ENCODE measurements around the gene ABHD17C.
A peak's percentile ranks its signal among the peaks of the same experiment; 100 is the strongest.

The ABHD17C gene

DNA sequence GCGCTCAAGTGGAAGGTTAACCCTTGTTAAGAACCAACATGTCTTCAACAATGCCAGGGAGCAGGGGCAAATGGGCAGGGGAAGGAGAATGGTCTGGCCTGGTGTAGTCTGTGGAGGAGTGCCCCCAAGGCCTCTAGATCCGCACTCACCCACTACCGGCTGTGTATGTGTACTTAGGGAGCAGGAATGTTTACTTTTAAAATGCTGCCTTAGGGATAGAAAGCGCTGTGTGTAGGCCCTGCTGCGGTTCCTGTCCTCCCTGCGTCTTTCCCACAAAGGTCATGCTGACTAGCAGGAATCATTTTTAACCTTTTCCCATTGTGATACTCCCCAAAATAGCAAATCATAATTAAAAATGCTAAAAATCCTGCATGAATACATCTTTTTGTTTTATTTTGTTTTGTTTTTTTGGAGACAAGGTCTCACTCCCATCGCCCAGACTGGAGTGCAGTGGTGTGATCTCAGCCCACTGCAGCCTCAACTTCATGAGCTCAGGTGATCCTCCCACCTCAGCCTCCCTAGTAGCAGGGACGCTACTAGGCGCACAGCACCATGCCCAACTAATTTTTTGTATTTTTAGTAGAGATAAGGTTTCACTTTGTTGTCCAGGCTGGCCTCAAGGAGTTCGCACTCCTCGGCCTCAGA is 48.2 kb downstream of the ABHD17C start:
- DNase-seq (ENCODE audit: low spot score in 2 of 2) (no peak), ATAC-seq (replicated peaks; ENCODE audit: extremely low read depth, poor library complexity, severe bottlenecking) (no peak)
- Mint-ChIP-seq H3K27me3 (no peaks in the 10 kb centered on the region), H3K4me3 (no peak overlapping the region), H3K27ac (ENCODE audit: low read depth) (no peak overlapping the region), H3K36me3 (ENCODE audit: insufficient read depth) (no peaks in the 10 kb centered on the region), H3K9me3 (peaks cover 6% of the 10 kb centered on the region), H3K4me1 (no peaks in the 10 kb centered on the region)

DNA sequence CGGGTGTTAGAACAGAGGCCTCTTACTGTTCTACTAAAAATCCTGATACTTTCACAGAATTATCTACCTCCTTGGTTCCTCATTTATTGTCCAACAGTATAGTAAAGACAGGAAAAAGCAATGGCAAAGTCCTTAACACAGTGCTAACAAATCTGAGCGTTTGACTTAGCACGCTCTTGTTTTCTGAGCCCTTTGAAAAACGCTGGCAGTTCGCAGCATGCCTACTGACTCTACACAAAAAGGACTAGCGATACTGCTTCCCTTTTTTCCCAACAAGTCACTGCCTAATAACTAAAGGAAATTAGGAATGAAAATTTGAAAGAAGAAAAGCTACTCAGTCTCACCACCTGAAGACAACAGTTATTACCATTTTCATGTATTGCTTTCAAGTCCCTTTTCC is 49.3 kb downstream of the ABHD17C start:
- DNase-seq (ENCODE audit: low spot score in 2 of 2), result no peak
- H3K36me3 Mint-ChIP-seq (ENCODE audit: insufficient read depth), result no peaks in the 10 kb centered on the region
- no peak for ATAC-seq (replicated peaks; ENCODE audit: extremely low read depth, poor library complexity, severe bottlenecking)
- H3K4me3 Mint-ChIP-seq, result no peak overlapping the region
- H3K4me1 Mint-ChIP-seq, result no peaks in the 10 kb centered on the region
- H3K9me3 Mint-ChIP-seq, result peaks cover 6% of the 10 kb centered on the region
- no peak overlapping the region for H3K27ac Mint-ChIP-seq (ENCODE audit: low read depth)
- H3K27me3 Mint-ChIP-seq, result no peaks in the 10 kb centered on the region

DNA sequence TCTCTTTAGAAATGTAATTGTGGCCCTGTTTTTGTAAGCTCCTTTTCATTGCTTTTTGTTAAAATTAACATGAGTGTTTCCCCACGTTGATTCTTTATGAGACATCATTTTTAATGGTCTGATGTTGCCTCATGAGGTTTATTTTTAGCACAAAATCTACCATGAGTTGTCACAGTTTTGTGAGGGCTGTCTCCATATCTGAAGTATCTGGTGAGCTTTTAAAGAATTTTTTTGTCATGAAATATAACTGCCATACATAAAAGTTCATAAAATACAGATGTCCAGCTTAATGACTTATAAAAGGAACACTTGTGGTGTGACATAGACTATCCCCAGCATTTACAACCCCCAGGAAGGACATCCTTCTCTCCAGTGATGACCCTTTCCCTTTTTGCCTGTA is 49.7 kb downstream of the ABHD17C start:
- H3K36me3 Mint-ChIP-seq (ENCODE audit: insufficient read depth), result no peaks in the 10 kb centered on the region
- DNase-seq (ENCODE audit: low spot score in 2 of 2), result no peak
- H3K4me3 Mint-ChIP-seq, result no peak overlapping the region
- H3K9me3 Mint-ChIP-seq, result peaks cover 6% of the 10 kb centered on the region
- no peak for ATAC-seq (replicated peaks; ENCODE audit: extremely low read depth, poor library complexity, severe bottlenecking)
- no peak overlapping the region for H3K27ac Mint-ChIP-seq (ENCODE audit: low read depth)
- no peaks in the 10 kb centered on the region for H3K4me1 Mint-ChIP-seq
- H3K27me3 Mint-ChIP-seq, result no peaks in the 10 kb centered on the region

DNA sequence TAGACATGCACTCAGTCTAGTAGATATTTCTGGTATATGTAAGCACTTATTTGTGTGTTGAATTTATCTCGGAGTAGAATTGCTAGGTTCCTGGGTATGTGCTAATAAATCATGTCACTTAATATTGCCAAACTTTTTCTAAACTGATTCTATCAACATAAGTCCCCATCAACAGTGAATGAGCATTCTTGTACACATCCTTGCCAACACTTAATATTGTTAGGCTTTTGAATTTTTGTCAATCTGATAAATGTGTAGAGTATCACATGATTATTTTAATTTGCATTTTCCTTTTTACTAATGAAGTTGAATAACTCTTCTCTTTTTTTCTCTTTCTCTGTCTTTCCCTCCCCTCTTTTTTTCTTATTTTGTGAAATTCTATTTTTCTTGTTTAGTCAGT is 50.8 kb downstream of the ABHD17C start:
- H3K4me1 Mint-ChIP-seq, result no peaks in the 10 kb centered on the region
- no peaks in the 10 kb centered on the region for H3K36me3 Mint-ChIP-seq (ENCODE audit: insufficient read depth)
- no peak overlapping the region for H3K4me3 Mint-ChIP-seq
- H3K27me3 Mint-ChIP-seq, result no peaks in the 10 kb centered on the region
- DNase-seq (ENCODE audit: low spot score in 2 of 2) (no peak), ATAC-seq (replicated peaks; ENCODE audit: extremely low read depth, poor library complexity, severe bottlenecking) (no peak)
- H3K9me3 Mint-ChIP-seq, result peaks cover 6% of the 10 kb centered on the region
- no peak overlapping the region for H3K27ac Mint-ChIP-seq (ENCODE audit: low read depth)

DNA sequence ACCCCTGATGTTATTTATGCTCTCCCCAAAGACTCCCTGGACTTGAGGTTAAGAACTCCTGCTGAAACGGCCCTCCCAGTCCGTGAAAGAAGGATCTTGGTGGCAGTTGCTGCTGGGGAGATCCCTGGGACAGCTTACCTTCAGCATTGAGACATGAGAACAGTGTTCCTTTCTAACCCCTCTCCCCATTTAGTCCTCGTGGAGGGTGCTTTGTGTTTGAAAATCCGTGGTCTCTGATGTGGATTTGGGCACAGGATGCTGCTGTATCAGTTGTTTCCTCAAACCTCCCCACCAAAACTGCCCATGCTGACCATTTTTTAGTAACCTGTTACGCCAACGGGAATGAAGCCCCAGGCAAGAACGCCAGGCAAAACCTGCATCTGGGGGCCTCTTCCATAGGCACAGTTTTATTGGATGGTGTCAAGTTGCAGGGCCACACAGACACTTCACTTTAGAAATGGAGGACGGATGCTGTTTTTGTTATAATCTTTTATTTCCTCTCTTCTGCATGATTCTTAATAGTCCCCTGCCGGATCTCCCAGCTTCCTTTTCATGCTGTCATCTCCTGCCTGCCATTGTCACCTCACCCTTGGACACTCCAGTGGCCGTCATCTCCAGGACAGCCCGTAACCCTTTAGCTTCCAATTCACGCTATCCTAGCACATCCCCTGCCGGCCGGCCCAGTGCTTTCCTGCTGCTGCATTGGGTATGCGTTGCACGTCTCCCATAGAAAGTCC is 52.4 kb downstream of the ABHD17C start:
- peaks cover 6% of the 10 kb centered on the region for H3K9me3 Mint-ChIP-seq
- H3K4me3 Mint-ChIP-seq, result no peak overlapping the region
- no peaks in the 10 kb centered on the region for H3K36me3 Mint-ChIP-seq (ENCODE audit: insufficient read depth)
- H3K4me1 Mint-ChIP-seq, result no peaks in the 10 kb centered on the region
- H3K27ac Mint-ChIP-seq (ENCODE audit: low read depth), result no peak overlapping the region
- no peak for ATAC-seq (replicated peaks; ENCODE audit: extremely low read depth, poor library complexity, severe bottlenecking)
- no peak for DNase-seq (ENCODE audit: low spot score in 2 of 2)
- no peaks in the 10 kb centered on the region for H3K27me3 Mint-ChIP-seq

DNA sequence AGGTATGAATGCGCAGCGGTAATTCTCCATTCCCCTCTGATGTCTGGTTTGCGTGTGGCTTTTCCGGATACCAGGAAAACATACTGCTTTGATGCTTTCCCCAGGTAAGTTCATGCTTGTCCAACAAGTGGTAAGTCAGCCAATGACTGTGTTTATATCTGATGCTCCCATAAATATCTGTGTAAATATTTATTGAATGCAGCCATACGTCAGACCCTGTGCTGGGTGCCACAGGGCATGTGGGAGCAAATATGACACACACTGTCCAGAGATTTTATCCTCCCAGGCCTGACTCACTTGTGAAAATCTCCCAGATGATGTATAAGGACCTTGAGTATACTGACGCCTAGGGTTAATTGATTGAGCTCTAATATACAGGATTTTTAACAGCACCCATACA is 54.5 kb downstream of the ABHD17C start:
- Mint-ChIP-seq H3K4me1 (peaks cover 16% of the 10 kb centered on the region), H3K27me3 (no peaks in the 10 kb centered on the region), H3K27ac (ENCODE audit: low read depth) (no peak overlapping the region), H3K9me3 (peaks cover 6% of the 10 kb centered on the region), H3K4me3 (no peak overlapping the region), H3K36me3 (ENCODE audit: insufficient read depth) (no peaks in the 10 kb centered on the region)
- no peak for DNase-seq (ENCODE audit: low spot score in 2 of 2)
- no peak for ATAC-seq (replicated peaks; ENCODE audit: extremely low read depth, poor library complexity, severe bottlenecking)

DNA sequence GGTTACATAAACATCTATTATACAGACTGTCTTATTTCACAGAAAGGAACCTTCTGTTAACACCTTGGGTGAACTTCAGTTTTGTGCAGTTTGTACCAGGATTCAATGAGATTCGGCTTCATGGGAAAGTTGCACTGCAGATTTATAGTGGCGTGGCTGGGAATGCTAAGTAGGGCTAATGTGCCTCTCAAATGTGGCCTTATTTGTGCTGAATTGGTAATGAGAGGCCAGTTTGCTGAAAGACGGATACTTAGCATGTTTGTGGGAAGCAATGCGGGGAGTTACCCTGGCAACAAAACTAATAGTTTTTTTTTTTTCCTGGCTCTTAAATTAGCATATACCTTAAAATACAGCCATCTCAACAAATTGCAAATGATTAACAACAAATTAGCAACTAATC is 55.5 kb downstream of the ABHD17C start:
- no peak for ATAC-seq (replicated peaks; ENCODE audit: extremely low read depth, poor library complexity, severe bottlenecking)
- H3K27ac Mint-ChIP-seq (ENCODE audit: low read depth), result no peak overlapping the region
- DNase-seq (ENCODE audit: low spot score in 2 of 2), result no peak
- no peaks in the 10 kb centered on the region for H3K27me3 Mint-ChIP-seq
- peaks cover 6% of the 10 kb centered on the region for H3K9me3 Mint-ChIP-seq
- H3K4me3 Mint-ChIP-seq, result no peak overlapping the region
- H3K36me3 Mint-ChIP-seq (ENCODE audit: insufficient read depth), result peaks cover 2% of the 10 kb centered on the region
- H3K4me1 Mint-ChIP-seq, result peaks cover 24% of the 10 kb centered on the region

DNA sequence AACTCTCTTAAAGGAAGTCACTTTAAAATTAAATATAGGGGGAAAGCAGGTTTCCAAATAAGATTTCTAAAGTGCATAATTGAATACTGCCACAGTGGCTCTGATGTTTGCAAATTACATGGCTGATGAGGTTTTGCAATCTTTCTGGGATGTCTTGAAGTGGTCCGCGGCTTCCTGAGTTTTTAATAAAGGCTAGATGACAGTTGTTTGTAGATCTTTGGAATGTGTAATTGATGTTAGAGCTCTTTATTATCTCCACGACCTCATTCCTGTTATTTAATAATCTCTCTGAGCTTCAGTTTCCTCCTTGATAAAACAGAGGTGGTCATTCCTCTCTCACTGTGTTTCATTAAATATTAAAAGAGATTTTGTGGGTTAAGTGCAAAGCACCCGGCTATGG is 57.1 kb downstream of the ABHD17C start:
- Mint-ChIP-seq H3K4me1 (peaks cover 33% of the 10 kb centered on the region), H3K36me3 (ENCODE audit: insufficient read depth) (peaks cover 2% of the 10 kb centered on the region), H3K27me3 (no peaks in the 10 kb centered on the region), H3K9me3 (no peaks in the 10 kb centered on the region), H3K27ac (ENCODE audit: low read depth) (no peak overlapping the region), H3K4me3 (no peak overlapping the region)
- DNase-seq (ENCODE audit: low spot score in 2 of 2) (no peak), ATAC-seq (replicated peaks; ENCODE audit: extremely low read depth, poor library complexity, severe bottlenecking) (no peak)

DNA sequence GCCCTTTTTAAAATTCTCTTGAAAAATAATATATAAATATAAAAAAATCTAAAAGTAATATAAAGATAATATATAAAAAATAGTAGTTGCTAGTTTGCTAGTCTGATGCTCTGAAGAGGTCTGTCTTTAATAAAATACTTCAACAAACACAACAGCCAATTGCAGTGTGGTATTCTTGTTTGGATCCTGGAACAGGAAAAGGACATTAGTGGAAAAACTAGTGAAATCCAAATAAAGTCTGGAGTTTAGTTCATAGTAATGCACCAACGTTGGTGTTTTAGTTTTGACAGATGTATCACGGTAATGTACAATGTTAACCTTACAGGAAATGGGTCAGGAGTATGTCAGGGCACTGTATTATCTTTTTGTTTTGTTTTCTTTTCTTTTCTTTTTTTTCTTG is 58.1 kb downstream of the ABHD17C start:
- no peaks in the 10 kb centered on the region for H3K9me3 Mint-ChIP-seq
- peaks cover 33% of the 10 kb centered on the region for H3K4me1 Mint-ChIP-seq
- H3K27ac Mint-ChIP-seq (ENCODE audit: low read depth), result peak overlapping the region; percentile 65
- H3K36me3 Mint-ChIP-seq (ENCODE audit: insufficient read depth), result peaks cover 2% of the 10 kb centered on the region
- H3K27me3 Mint-ChIP-seq, result no peaks in the 10 kb centered on the region
- DNase-seq (ENCODE audit: low spot score in 2 of 2) (no peak), ATAC-seq (replicated peaks; ENCODE audit: extremely low read depth, poor library complexity, severe bottlenecking) (no peak)
- H3K4me3 Mint-ChIP-seq, result peak overlapping the region; percentile 53

DNA sequence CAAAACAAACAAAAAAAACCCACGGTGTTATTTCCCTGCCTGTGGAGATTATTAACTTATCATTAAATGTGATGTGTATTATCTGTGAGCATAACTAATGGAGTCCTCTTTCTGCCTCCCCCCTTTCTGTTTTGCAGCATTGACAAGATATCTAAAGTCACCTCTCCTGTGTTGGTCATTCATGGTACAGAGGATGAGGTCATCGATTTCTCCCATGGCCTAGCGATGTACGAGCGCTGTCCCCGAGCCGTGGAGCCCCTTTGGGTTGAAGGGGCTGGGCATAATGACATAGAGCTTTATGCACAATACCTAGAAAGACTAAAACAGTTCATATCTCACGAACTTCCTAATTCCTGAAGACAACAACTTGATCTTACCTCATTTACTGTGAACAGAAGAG is 58.9 kb downstream of the ABHD17C start:
- H3K36me3 Mint-ChIP-seq (ENCODE audit: insufficient read depth), result peaks cover 2% of the 10 kb centered on the region
- H3K27ac Mint-ChIP-seq (ENCODE audit: low read depth), result peak overlapping the region; percentile 65

DNA sequence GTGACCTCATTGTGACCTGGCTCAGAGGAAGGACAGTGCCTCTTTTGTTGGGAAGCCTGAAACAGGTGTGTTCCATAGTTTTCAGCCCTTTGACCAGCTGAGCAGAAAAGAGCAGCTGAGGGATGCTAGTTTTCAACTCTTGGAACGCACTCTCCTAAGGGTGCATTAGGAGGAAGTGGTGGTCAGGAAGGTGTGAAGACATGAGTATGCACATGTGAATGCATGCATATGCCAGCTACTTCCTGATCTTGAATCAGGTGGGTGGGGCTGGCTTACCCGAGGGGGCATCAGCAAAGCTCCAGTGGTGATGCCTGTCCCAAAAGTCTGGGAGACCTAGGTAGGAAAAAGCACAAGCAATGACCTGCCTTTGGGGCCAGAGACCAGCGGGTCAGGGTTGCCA is 60.8 kb downstream of the ABHD17C start:
- peaks cover 2% of the 10 kb centered on the region for H3K36me3 Mint-ChIP-seq (ENCODE audit: insufficient read depth)
- H3K27ac Mint-ChIP-seq (ENCODE audit: low read depth), result no peak overlapping the region
- no peaks in the 10 kb centered on the region for H3K27me3 Mint-ChIP-seq
- DNase-seq (ENCODE audit: low spot score in 2 of 2) (no peak), ATAC-seq (replicated peaks; ENCODE audit: extremely low read depth, poor library complexity, severe bottlenecking) (peak; percentile 89)
- peaks cover 33% of the 10 kb centered on the region for H3K4me1 Mint-ChIP-seq
- no peaks in the 10 kb centered on the region for H3K9me3 Mint-ChIP-seq
- H3K4me3 Mint-ChIP-seq, result no peak overlapping the region

More for the DNA sequence above, 58.9 kb downstream of the ABHD17C start:
- Mint-ChIP-seq H3K4me1 (peaks cover 33% of the 10 kb centered on the region), H3K27me3 (no peaks in the 10 kb centered on the region), H3K4me3 (no peak overlapping the region), H3K9me3 (no peaks in the 10 kb centered on the region)
- no peak for ATAC-seq (replicated peaks; ENCODE audit: extremely low read depth, poor library complexity, severe bottlenecking)
- no peak for DNase-seq (ENCODE audit: low spot score in 2 of 2)

DNA sequence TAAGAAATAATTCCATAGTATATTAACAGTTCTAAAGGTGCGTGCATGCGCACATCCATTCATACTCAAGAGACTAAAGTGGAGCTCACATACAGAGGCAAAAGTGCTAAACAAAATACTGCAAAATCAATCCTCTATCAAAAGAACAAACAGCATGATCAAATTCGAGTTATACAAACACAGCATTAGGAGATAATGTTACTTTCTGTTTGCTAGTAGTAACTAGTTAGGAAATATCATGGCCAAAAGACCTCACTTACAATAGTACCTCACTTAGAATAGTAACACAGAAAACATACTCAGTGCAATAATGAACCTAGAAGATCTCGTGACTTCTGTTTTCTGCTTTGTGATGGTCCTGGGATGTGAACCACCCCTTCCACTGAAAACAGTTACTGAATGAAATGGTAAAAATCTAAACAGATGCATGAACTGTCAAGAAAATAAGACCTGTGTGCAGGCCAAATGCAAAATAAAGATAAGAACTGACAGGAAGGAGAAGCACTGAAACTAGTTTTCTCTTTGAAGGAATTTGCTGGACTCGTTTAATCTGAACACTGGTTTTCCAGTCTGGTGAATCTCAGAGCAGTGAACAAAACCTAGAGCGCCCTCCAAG is 63.1 kb downstream of the ABHD17C start:
- Mint-ChIP-seq H3K4me1 (peaks cover 30% of the 10 kb centered on the region), H3K4me3 (no peak overlapping the region), H3K9me3 (no peaks in the 10 kb centered on the region), H3K36me3 (ENCODE audit: insufficient read depth) (peaks cover 2% of the 10 kb centered on the region), H3K27me3 (no peaks in the 10 kb centered on the region), H3K27ac (ENCODE audit: low read depth) (no peak overlapping the region)
- DNase-seq (ENCODE audit: low spot score in 2 of 2) (no peak), ATAC-seq (replicated peaks; ENCODE audit: extremely low read depth, poor library complexity, severe bottlenecking) (no peak)

DNA sequence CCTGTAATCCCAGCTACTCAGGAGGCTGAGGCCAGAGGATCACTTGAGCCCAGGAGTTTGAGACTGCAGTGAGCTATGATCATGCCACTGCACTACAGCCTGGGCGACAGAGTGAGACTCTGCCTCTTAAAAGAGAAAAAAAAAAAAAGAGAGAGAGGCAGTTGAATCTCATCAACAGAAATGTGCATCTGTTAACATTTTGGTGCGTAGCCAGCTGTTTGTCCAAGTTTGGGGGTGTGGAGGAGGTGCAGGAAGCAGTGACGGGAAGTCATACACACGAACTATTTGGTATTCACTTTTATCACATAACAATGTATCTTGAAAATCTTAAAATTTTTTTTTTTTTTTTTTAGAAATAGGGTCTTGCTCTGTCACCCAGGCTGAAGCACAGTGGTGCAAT is 65.8 kb downstream of the ABHD17C start:
- H3K36me3 Mint-ChIP-seq (ENCODE audit: insufficient read depth), result no peaks in the 10 kb centered on the region
- DNase-seq (ENCODE audit: low spot score in 2 of 2), result no peak
- no peaks in the 10 kb centered on the region for H3K9me3 Mint-ChIP-seq
- H3K4me1 Mint-ChIP-seq, result peaks cover 5% of the 10 kb centered on the region
- no peak for ATAC-seq (replicated peaks; ENCODE audit: extremely low read depth, poor library complexity, severe bottlenecking)
- H3K27ac Mint-ChIP-seq (ENCODE audit: low read depth), result no peak overlapping the region
- no peaks in the 10 kb centered on the region for H3K27me3 Mint-ChIP-seq
- no peak overlapping the region for H3K4me3 Mint-ChIP-seq

Data from central memory CD8-positive, alpha-beta T cell (primary cell).